ENCODE measurements around the gene ZNF609. TPM values are rescaled to one million over a fixed set of nuclear protein-coding genes. Genes with fewer than 3 reads are reported as not detected.

Gene ZNF609
- total and polyA plus RNA-seq, 4 donors = 8.1 to 54.2 (median 22.0) TPM

GRCh38 chr15:64695561-64695992 is 235.2 kb downstream of the ZNF609 start:
- Histone ChIP-seq H3K4me1 (ENCODE audit: control insufficient read depth in 5 of 5, insufficient read depth in 5 of 5, low read length in 5 of 5) (peaks cover 15 to 72% (median 61%) of the 10 kb centered on the region in 5 donors), H3K4me3 (no peak overlapping the region), H3K9ac (ENCODE audit: insufficient read depth in 1 of 2, low read length in 2 of 2) (peak overlapping the region in 1 of 2 donors; percentile 33), H3K36me3 (ENCODE audit: control insufficient read depth in 4 of 4, insufficient read depth in 4 of 4, low read length in 4 of 4) (peaks cover 7 to 11% (median 9%) of the 10 kb centered on the region in 4 donors), H3K27me3 (ENCODE audit: control insufficient read depth in 3 of 3, insufficient read depth in 3 of 3, low read length in 2 of 3) (no peaks in the 10 kb centered on the region), H3K27ac (ENCODE audit: low read depth in 1 of 2, low read length in 1 of 2) (no peak overlapping the region), H3K9me3 (ENCODE audit: control insufficient read depth in 4 of 4, insufficient read depth in 3 of 4, low read length in 3 of 4) (no peaks in the 10 kb centered on the region)
- TF ChIP-seq CTCF (IDR thresholded peaks at IDR 0.05; ENCODE audit: control extremely low read depth, extremely low read depth) = no peak
- peak; percentile 72 to 86 (median 85) for DNase-seq
- 26 to 47% methylated on average over 6 of the region's 6 CpGs for WGBS, 2 donors
- no peak for ATAC-seq (ENCODE audit: insufficient read depth, low FRiP score)

GRCh38 chr15:64696481-64696880 is 236.1 kb downstream of the ZNF609 start:
- ATAC-seq (ENCODE audit: insufficient read depth, low FRiP score) = no peak
- Histone ChIP-seq H3K9ac (ENCODE audit: insufficient read depth in 1 of 2, low read length in 2 of 2) (no peak overlapping the region), H3K4me1 (ENCODE audit: control insufficient read depth in 5 of 5, insufficient read depth in 5 of 5, low read length in 5 of 5) (peaks cover 16 to 74% (median 62%) of the 10 kb centered on the region in 5 donors), H3K27ac (ENCODE audit: low read depth in 1 of 2, low read length in 1 of 2) (no peak overlapping the region), H3K4me3 (no peak overlapping the region), H3K27me3 (ENCODE audit: control insufficient read depth in 3 of 3, insufficient read depth in 3 of 3, low read length in 2 of 3) (no peaks in the 10 kb centered on the region), H3K9me3 (ENCODE audit: control insufficient read depth in 4 of 4, insufficient read depth in 3 of 4, low read length in 3 of 4) (no peaks in the 10 kb centered on the region), H3K36me3 (ENCODE audit: control insufficient read depth in 4 of 4, insufficient read depth in 4 of 4, low read length in 4 of 4) (peaks cover 3 to 8% (median 6%) of the 10 kb centered on the region in 4 donors)
- DNase-seq = peak in 2 of 3 donors; percentile 57 to 75
- TF ChIP-seq CTCF (IDR thresholded peaks at IDR 0.05; ENCODE audit: control extremely low read depth, extremely low read depth) = no peak
- 79 to 85% methylated on average over 3 of the region's 3 CpGs for WGBS, 2 donors

- no peaks in the 10 kb centered on the region for H3K27me3 ChIP-seq (ENCODE audit: control insufficient read depth in 3 of 3, insufficient read depth in 3 of 3, low read length in 2 of 3)
- peaks cover 14 to 76% (median 51%) of the 10 kb centered on the region in 5 donors for H3K4me1 ChIP-seq (ENCODE audit: control insufficient read depth in 5 of 5, insufficient read depth in 5 of 5, low read length in 5 of 5)
- no peak overlapping the region for H3K4me3 ChIP-seq
- H3K27ac ChIP-seq (ENCODE audit: low read depth in 1 of 2, low read length in 1 of 2) = peak overlapping the region; percentile 10 to 43
- H3K9me3 ChIP-seq (ENCODE audit: control insufficient read depth in 4 of 4, insufficient read depth in 3 of 4, low read length in 3 of 4) = no peaks in the 10 kb centered on the region
- no peak for ATAC-seq (ENCODE audit: insufficient read depth, low FRiP score)
- DNase-seq = no peak
- H3K9ac ChIP-seq (ENCODE audit: insufficient read depth in 1 of 2, low read length in 2 of 2) = no peak overlapping the region
- peaks cover 0 to 8% (median under 1%) of the 10 kb centered on the region in 4 donors for H3K36me3 ChIP-seq (ENCODE audit: control insufficient read depth in 4 of 4, insufficient read depth in 4 of 4, low read length in 4 of 4)
- 57 to 77% methylated on average over 3 of the region's 3 CpGs for WGBS, 2 donors
- no peak for TF ChIP-seq CTCF (IDR thresholded peaks at IDR 0.05; ENCODE audit: control extremely low read depth, extremely low read depth)
Observed at GRCh38 chr15:64697911-64698369, 237.6 kb downstream of the ZNF609 start.

GRCh38 chr15:64698823-64699222 is 238.4 kb downstream of the ZNF609 start:
- Histone ChIP-seq H3K27me3 (ENCODE audit: control insufficient read depth in 3 of 3, insufficient read depth in 3 of 3, low read length in 2 of 3) (no peaks in the 10 kb centered on the region), H3K9me3 (ENCODE audit: control insufficient read depth in 4 of 4, insufficient read depth in 3 of 4, low read length in 3 of 4) (no peaks in the 10 kb centered on the region), H3K4me1 (ENCODE audit: control insufficient read depth in 5 of 5, insufficient read depth in 5 of 5, low read length in 5 of 5) (peaks cover 12 to 73% (median 54%) of the 10 kb centered on the region in 5 donors), H3K4me3 (no peak overlapping the region), H3K36me3 (ENCODE audit: control insufficient read depth in 4 of 4, insufficient read depth in 4 of 4, low read length in 4 of 4) (peaks cover 0 to 4% (median 0%) of the 10 kb centered on the region in 4 donors), H3K27ac (ENCODE audit: low read depth in 1 of 2, low read length in 1 of 2) (peak overlapping the region; percentile 3 to 61), H3K9ac (ENCODE audit: insufficient read depth in 1 of 2, low read length in 2 of 2) (no peak overlapping the region)
- TF ChIP-seq CTCF (IDR thresholded peaks at IDR 0.05; ENCODE audit: control extremely low read depth, extremely low read depth) = no peak
- ATAC-seq (ENCODE audit: insufficient read depth, low FRiP score) (no peak), DNase-seq (peak in 1 of 3 donors; percentile 51)
